NCI-H146 treated with DMSO at 0.1 percent for 48 hours (cell line): ENCODE results near the gene FAM72D.
"Not testable (repeated sequence)": the region's sequence is repeated elsewhere in the genome, so short reads cannot be mapped to it uniquely, and the experiment has no call there.

Experiments used
- DNase-seq: peaks from one replicate; lab custom pipeline; 2025; ENCODE audit not compliant: unreplicated experiment; lab: John Stamatoyannopoulos, UW

Gene FAM72D

GRCh38 chr1:145082483-145083255 lies 13.1 kb upstream of the FAM72D start:
- not testable (repeated sequence) for DNase-seq

DNA sequence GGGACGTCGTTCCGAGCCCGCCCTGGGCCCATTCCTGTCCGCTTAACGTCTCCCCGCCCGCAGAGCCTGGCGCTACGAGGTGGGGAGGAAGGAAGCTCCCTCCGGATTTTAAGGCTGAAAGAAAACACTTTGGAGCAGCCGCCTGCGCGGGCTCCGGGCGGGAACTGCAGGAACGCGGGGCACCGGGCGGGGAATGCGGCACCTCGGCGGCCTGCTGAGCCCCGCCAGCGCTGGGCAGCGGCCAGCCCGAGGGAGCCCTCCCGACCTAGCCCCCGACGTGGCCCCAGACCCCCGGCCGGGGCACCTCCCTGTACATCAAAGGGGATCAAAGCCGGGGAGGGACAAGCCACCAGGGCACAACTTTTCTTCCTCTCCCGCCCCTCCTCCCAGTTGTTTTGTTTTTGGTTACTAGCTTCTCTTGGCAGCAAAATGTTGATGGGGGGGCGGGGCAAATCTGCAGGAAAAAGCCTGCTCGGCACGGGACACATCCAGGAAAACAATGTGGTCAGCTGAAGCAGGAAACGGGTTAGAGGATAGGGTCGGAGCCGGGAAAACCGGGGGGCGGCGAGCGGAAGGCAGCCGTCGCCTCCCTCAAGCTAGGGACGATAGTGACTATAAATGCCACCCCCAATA lies 2.1 kb upstream of the FAM72D start:
- not testable (repeated sequence) for DNase-seq

DNA sequence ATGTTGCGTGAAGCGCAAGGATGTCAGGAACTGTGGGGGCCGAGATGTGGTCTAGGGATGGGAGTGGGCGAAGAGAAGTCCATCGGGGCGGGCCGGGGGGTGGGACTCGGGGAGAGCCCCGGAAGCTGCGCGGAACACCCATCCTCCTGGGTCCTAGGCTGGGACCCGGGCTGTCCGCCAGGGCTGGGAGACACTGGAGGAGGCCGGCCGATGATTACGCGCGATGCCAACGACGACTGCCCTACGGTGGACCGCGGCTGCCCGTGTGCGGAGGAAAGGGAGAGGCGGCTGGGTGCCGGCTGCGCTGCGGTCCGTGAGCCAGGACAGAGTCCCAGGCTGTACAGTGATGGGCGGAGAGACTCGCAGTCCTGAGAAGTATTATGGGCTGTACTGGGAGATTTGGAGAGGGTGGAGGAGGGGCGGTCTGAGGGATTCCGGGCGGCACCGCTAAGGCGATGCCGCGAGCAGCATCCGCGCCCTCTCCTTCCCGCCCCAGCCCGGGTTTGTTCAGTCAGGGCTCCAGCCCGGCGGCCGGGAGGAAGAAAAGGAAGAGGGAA lies 1.0 kb upstream of the FAM72D start:
- not testable (repeated sequence) for DNase-seq

GRCh38 chr1:145101725-145102124 lies 6.0 kb downstream of the FAM72D start:
- DNase-seq = not testable (repeated sequence)

DNA sequence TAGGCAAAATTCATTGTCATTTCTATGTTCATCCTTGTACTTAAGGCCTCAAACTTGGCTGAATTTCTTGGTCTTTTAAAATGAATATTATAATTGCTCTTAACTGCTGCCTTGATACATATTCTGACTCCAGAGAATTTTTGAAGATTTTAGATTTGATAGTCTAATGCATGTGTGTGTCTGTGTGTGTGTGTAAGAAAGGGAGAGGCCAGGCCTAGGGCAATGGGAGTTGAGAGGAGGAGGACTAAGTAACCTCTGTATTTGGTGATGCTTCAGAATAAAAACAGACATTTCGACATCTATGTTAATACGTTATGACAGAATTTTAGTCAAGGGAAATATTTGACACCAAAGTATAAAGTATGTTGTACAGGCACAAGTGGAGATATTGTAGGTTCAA lies 7.5 kb downstream of the FAM72D start:
- not testable (repeated sequence) for DNase-seq

GRCh38 chr1:145111674-145112073 lies 15.9 kb downstream of the FAM72D start:
- DNase-seq = not testable (repeated sequence)

DNA sequence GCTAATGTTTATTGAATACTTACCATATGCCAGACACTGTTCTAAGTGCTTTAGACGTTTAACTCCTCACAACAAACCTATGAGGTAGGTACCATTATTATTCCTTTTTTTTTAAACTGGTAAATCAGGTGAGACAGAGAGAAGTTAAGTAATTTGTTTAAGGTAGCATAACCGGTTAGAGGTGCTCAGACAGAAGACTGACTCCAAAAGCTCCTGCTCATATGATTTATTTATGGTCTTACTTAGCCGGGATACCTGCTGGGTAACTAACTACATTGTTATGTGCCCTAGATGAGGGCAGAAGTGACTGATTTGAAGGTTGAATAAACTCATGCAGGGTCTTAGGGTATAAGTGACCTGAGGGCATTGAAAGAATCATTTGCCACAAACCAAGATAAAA lies 16.9 kb downstream of the FAM72D start:
- not testable (repeated sequence) for DNase-seq

DNA sequence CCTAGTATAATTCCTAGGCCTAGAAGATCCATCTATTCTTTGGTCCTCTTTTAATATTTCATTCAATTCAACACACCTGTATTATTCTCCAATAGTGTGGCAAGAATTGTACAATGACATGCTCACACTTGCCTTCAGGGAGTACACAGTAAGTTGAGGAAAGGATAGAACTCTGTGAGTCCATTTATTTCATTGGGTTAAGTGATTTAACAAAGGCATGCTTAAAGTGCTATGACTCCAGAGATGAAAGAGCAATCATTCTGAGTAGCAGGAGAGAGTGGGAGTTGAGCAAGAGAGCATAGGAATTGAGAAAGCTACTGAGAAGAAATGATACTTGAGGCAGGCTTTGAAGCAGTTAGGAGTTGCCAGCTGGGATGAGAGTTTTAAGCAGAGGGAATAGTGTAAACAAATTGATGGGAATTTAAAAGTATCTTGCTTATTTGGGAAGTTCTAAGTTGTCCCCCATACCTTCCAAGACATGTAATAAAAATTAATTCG lies 18.8 kb downstream of the FAM72D start:
- DNase-seq = not testable (repeated sequence)

- DNase-seq = not testable (repeated sequence)
These were observed 20.1 kb downstream of the FAM72D start for GRCh38 chr1:145115587-145116493.

GRCh38 chr1:145119842-145120241 lies 24.1 kb downstream of the FAM72D start:
- DNase-seq = not testable (repeated sequence)

- DNase-seq = not testable (repeated sequence)
These were observed 26.7 kb downstream of the FAM72D start for GRCh38 chr1:145122344-145123061.

GRCh38 chr1:145123062-145123395 lies 27.3 kb downstream of the FAM72D start:
- not testable (repeated sequence) for DNase-seq

DNA sequence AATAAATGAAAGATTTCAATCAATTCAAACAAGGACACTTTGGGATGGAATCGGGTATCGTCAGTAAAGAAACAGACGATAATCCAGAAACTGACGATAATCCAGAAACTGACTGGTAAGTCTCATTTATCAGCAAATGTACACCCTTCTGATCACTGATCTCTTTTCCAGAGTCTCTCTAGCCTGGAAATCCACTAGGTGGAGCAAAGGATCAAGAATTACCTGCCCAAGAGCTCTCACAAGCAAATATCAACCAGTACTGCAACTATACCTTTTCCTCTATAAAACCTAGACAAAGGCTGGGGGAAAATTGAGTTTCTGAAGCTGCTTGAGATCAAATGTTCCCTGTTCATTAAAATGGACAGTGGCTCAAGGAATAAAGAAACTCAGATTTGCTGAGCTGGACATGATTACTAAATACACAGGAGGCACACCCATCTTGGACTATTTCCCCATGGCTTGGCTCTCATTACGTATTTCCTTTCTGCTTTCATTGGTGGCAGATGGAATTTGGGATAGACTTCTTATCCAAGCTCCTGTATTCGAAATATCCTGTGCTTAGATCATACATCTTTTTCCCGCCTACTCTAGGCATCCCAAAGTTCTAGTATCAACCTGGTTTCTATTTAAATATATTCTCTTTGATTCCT lies 28.3 kb downstream of the FAM72D start:
- not testable (repeated sequence) for DNase-seq

DNA sequence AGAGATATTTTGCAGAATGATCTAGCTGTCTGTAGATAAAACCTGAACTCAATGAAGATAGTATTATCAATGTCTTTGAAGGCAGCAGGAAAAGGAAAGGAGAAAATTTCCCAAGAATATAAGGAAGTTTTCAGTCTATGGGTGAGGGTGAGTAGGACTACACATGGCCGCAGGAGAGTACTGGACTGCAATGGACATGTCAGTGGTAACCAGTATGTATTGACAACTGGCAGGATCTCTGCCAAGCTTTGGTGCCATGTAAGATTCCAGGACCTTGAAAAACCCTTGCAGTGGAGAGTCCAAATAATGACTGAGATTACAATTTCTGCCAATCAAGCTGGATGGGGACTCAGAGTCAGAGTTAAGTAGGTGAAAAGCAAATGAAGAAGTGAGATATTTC lies 29.3 kb downstream of the FAM72D start:
- not testable (repeated sequence) for DNase-seq

DNA sequence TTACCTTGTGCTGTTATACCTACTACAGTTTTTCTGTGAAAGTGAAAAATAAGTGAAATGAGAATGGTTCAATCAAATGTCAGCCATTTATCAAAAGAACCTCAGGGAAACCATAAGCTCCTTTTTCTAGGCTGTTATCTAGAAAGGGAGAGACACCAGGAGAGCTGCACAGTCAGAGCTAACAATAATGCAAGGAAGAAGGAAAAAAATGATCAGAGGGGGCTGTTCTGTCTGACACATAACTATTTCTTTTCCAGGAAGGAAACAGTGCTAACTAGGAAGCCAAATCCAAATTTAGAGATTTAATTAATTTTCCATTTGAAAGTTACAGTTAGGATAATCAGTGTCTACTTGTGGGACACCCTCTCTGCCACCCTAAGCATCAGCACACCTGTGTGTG lies 31.4 kb downstream of the FAM72D start:
- DNase-seq = not testable (repeated sequence)

DNA sequence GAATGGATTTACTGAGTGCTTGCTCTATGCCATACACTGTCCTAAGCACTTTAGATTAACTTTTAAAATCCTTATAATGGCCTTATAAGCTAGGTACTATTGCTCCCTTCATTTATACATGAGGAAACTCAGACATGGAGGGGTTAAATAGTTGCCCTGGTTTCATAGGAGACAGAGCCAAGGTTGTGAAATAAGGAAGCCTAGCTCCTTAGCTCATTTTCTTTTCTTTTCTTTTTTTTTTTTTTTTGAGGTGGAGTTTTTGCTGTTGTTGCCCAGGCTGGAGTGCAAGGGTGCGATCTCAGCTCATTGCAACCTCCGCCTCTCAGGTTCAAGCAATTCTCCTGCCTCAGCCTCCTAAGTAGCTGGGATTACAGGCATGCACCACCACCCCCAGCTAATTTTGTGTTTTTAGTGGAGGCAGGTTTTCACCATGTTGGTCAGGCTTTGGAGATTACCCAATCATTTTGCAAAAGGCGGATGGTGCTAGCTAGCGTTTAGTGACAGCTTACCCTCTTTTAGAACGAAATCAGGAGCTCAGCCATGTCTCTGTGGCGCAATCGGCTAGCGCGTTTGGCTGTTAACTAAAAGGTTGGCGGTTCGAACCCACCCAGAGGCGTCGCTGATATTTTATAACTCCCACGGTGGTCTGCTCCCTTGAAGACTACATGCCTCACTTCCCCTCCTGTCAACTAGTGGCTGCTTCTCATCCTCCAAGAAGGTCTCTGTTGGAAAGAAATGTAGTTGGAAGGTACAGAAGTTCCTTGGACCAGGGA lies 33.1 kb downstream of the FAM72D start:
- not testable (repeated sequence) for DNase-seq

DNA sequence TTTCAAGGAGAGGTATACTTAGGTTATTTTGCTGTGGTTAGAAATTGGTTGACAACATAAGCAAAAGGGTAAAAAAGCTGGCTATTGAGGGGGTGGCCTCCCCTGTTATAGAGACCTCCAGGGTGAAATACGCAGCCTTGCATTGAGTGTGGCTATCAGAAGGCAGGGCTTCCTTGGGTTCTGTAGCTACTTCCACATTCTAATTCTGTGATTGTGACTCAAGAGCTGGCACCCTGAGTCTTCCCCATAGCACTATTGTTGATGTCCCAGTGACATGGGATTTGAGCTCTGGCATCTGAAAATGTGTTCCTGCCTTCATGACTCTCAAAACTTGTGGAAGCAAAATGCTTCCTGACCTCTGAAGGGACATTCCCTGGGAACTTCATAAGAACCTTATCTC lies 38.7 kb downstream of the FAM72D start:
- not testable (repeated sequence) for DNase-seq

- not testable (repeated sequence) for DNase-seq
These were observed 44.8 kb downstream of the FAM72D start for GRCh38 chr1:145140549-145140948.
